ENCODE results near the gene FBXO31.
A peak's percentile ranks its signal among the peaks of the same experiment; 100 is the strongest.

The FBXO31 gene, protein sequence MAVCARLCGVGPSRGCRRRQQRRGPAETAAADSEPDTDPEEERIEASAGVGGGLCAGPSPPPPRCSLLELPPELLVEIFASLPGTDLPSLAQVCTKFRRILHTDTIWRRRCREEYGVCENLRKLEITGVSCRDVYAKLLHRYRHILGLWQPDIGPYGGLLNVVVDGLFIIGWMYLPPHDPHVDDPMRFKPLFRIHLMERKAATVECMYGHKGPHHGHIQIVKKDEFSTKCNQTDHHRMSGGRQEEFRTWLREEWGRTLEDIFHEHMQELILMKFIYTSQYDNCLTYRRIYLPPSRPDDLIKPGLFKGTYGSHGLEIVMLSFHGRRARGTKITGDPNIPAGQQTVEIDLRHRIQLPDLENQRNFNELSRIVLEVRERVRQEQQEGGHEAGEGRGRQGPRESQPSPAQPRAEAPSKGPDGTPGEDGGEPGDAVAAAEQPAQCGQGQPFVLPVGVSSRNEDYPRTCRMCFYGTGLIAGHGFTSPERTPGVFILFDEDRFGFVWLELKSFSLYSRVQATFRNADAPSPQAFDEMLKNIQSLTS

DNA sequence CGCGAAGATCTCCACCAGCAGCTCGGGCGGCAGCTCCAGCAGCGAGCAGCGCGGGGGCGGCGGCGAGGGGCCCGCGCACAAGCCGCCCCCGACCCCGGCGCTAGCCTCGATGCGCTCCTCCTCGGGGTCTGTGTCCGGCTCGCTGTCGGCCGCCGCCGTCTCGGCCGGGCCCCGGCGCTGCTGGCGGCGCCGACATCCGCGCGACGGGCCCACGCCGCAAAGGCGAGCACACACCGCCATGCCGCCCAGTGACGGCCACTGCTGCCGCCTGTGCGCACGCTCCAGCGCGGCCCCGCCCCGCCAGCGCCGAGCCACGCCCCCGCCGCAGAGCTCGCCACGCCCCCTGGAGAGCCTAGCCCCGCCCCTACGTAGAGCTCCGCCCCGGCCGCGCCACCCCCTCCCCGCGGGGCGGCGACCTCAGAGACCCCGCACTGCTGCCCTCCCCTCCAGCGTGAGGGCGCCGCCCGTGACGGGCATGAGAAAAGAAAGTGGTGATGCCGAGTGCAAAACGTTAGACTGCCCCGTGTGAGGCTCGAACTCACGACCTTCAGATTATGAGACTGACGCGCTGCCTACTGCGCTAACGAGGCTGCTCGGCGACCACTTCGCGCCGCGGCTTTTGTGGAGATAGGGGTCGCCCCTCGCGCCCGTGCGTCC is at the start of gene FBXO31:
Gene FBXO31 (minus strand): TSS at position 272 of the 657 bp plus-strand sequence. CDS start 32 bp downstream, at position 240.
- DNase-seq, result peak; percentile 79

DNA sequence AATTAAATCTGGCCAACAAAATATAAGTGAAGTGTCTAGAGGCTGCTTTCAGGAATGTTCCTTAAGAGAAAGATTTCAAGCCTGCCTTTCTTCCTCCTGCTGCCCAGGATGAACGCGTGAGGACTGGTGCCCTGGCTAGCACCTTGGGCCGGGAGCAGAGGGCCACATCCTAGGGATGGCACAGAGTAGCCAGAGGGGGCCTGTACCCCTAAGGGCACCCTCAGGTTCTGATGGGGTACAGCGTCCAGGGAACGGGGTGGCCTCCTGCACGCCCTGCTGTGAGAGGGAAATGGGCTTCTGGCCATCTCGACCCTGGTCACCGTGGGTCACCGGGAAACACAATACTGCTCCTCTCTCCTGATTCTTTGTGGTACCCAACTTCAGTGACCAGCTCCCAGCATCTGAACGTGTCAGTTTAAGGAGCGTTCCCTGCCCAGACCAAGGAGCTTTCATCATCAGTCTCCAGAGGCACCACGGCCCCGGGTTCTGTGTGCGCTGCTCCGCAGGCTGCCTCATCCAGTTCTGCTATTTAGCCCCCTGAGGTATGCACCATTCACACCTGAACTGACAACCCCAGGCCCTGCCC is 48.8 kb upstream of the FBXO31 start:
- no peak for DNase-seq

DNA sequence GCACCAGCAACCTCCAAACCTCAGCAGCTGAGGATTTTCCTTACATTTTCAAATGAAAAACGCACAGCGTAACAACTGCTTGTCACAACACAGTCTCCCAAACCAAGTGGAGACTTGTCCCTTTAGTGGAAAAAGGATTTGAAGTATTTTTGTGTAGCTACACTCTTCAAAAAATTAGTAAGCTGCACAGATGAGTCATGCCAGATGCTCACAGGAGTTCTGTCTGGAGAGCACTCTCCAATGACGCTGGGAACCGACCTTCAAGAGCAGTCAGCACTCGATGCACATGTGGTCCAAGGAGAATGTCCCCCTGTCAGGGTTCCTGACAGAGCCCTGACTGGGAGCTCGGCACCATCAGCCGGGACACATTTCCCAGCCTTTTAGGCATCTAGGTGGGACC is 48.4 kb upstream of the FBXO31 start:
- no peak for DNase-seq

DNA sequence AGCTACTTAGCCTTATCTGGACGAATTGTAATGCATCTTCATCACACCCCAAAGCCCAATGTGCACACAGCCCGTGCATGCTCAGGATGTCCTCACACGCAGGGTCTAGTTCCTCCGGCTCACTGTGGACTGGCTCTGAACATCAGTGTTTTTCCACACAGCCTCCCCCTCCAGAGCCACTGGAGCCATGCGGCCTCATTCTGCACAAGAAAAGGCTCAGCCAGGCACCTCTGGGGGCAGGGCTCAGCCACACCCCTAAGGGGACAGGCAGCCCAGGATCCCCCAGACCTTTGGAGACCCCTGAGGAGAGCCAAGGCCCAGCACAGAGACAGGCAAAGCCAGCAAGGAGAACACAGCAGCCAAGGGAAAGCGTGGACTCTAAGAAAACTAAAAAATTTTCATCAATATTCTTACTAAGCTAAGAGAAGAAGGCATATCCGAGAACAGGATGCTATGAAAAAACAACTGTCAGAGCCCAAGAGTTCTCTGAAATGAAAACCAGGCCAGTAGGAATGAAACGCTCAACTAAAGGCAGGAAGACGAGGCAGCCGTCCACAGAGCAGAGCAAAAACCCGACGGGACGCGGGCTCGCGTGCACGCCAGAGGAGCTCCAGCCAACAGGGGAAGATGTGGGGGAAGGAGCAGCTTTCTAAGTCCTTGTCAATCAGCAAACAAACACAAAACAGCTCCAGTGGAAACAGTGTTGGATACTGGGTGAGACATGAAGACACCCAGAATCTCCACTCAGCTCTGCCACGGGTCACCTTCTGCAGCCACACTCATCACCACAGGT is 43.0 kb upstream of the FBXO31 start:
- no peak for DNase-seq

DNA sequence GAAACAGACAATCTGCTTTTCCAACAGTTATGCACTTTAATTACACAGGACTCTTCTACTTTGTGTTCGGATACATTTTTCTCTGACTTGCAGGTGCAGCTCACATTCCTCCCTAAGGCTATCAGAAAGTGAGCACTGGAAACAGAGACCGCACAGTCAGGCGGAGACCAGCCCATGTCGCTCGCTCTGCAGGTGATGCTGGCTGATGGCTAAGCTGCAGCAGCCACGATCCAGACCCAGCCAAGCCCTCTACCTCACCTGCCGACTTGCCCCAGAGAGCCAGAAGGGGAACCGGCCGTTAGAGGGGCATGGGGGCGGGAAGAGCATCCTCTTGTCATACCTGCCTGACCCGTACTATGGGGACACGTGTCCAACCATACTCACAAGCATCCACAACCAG is 42.4 kb upstream of the FBXO31 start:
- no peak for DNase-seq

DNA sequence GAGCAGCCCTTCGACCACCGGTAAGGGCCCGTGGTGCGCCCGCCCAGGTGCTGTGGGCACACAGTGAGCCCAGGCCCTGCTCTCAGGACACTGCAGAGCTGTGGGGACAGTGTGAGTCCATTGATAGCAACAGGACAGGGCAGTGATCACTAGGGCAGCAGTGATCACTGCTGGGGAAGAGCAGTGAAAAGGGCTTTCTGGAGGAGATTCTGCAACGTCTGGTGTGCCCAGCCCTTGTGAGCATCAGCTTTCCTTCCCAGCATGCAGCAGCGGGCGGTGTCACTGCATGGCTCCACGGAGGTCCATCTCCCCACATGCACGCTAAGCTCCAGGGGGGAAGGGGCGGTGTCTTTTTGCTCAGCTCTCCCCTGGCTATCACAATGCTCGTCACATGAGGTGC is 40.7 kb upstream of the FBXO31 start:
- no peak for DNase-seq

DNA sequence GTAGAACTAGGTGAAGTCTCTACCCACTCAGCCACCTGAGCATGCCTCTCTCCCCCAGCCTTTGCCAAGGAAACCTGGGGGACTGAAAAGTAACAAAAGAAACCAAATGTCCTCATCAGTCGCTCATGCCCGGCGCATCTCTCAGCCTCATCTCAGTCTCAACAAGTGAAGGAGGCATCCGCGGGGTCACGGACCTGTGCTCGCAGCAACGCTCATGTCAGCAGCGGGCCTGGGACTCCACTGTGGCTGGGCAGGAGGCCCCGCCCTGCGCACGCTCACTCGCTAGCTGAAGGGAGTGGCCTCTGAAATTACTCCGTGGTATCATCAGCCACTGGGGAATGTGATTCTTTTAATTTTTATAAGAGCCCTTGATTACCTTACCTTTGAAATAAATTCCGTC is 39.9 kb upstream of the FBXO31 start:
- no peak for DNase-seq

DNA sequence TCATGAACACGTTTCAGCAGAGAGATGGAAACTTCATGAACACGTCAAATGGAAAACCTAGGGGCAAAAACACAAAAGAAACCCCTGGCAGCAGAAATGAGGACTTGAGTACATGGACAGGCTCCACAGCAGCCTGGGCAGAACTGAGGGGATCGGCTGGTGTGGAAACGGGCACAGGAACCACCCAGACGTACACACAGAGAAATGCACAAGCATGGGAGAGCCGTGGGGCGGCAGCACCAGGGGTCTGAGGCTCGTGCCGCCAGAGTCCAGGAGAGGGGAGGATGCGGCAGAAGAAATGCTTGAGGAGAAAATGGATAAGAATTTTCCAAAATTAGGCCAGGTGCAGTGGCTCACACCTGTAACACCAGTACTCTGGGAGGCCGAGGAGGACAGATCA is 38.5 kb upstream of the FBXO31 start:
- DNase-seq, result no peak

DNA sequence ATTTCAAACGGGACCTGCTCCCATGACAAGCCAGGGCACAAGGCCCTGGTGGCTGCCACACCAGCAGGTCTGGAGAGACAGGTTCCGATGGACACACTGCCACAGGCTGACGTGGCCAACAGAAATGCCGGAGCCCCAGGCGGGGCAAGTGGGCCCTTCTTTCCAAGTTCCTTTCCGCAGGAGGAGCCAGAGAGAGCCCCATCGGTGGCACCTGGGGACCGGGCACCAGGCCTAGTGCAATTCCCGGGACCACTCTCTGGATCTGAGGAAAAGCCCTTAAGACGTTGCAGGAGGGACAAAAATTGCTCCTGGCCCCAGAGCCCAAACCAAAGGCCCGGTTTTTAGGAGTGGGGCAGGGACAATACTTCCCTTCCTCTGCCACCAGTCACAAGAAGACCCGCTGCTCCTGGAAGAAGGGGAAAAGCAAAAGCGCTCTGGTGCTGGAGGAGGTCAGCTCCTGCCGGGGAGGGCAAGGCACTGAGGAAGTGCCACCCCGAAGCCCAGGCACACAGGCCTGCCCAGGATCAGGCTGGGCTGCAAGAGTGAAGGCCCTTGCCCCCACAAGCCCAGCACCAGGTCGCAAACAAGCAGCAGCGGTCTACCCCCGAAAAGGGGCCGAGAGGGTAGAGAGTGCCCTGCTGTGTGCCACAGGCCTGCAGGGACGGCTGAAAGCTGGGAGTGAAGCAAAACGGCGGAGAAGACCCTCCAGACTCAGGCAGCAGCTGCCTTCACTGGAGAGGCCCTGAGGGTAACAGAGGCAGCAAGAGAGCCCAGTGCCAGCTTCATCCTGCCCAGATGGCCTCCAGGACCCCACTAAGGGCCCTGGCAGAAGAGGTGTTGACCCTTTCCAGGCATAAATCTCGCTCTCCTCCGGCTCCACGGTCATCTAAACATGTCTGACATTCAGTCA is 37.7 kb upstream of the FBXO31 start:
- no peak for DNase-seq

DNA sequence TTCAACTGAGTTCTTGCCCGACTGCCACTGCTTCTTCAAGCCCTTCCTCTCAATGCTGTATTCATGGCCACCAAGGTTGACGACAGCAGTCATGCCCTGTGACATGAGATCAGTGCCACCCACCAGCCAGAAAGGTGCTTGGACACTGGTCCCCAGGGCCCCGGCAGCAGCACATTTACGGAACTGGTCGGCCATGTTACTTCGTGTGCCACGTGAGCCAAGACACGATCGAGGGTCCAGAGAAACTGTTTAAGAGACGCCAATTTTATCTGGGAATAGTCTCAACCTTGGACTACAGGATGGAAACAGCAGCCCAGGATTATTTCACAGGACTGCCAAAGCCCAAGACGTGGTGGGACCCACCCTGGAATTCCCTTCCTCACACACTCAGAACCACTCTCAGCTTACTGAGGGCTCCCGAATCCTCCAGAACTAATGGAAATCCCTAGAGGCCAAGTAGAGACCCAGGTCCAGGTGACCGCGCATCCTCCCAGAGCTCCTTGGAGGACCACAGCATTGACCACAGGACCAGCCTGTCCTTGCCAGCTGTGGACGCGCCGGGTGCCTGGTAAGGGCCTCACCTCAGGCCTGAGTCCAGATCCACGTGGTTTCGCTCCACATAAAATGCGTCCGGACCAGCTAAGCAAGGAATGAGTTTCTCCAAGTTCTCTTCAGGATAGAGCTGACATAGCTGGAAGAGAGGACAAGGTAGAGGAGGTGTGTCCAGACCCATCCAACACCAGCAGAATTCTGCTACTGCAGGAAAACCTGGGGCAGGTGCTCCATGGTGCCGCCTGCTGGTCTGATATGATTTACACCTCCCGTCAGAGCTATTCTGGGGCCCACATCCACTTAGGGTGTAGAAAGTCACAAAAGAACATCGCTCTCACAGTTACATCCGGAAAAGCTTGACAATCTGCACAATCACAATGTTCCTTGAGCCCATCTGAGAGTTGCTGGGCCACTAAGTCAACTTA is 36.7 kb upstream of the FBXO31 start:
- no peak for DNase-seq

DNA sequence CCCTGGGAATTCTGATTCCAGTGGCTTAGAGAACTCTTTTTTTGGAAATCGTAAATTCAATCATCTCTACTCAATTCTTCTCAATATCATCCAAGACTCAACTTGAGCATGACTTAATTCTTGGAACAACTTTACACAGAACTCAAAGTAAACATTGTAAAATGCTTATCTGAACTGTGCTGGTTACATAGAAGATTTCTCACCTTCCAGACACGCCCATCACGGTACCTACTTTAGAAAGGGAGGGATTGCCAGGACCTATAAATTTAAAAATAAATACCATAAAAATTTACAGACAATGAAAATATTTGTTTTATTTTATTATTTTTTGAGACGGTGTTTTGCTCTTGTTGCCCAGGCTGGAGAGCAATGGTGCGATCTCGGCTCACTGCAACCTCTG is 35.1 kb upstream of the FBXO31 start:
- no peak for DNase-seq

DNA sequence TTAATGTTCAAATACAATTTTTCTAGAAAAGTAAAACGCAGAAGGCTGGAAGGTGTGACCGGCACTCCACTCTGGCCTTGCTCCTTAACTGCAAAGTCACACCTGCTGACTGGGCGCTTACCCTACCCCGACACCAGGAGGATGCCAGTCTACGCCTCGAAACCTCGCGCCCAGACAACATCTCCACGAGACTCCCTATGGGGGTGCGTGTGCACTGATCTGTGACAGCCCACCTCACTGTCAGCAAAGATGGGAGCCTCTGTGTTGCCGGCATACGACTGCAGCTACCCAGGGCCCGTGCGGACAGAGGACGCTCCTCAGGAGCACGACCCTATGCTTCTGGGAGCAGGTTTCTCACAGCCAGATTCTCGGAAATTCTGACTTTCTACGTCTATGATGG is 34.6 kb upstream of the FBXO31 start:
- DNase-seq, result no peak

DNA sequence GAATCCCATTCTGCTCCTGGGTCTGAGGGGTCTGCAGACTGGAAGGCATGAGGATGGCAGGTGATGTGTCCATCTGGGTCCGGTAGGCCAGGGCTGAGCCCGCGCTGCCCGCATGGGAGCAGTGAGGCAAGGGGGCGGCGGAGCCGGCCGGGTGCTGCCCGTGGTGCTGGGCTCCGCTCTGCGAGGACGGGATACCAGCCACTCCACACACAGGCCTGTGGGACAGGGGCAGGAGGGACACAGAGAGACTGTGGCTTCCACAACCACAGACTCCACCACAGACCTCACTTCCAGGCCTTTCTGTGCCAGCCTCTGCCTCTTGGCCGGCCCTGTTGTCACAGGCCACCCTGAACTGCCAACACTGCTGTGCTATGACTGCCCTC is 33.9 kb upstream of the FBXO31 start:
- DNase-seq, result no peak

DNA sequence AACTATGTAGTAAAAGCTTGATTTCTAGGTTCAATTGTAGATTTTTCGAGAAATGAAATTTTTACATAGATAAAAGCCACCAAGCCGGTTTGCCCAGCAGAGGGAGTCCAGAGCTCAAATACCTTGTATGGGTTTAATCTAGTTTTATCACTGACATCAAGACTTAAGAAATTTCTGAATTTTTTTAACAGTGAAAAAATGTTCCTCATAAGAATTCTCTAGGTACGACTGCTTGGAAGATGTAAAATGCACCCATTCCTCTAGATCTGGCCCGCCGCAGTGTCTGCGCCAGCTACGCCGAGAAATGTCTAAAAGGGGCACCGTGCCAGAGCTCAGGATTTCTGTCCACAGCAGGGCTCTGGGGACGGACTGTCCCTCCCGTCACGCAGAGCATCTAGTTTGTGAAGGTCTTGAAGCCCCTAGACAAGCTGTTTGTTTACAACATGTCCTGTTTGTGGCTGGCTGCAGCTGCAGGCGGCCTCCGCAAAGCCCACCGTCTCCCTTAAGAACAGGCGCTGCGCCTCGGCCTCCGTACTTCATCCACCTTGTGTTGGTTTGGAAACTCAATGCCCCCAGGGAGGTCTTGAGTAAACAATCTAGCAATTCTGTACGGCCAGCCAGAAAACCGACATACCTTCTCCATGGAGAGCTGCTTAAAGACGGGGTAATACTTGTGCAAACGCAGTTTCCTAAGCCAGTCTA is 33.4 kb upstream of the FBXO31 start:
- no peak for DNase-seq

DNA sequence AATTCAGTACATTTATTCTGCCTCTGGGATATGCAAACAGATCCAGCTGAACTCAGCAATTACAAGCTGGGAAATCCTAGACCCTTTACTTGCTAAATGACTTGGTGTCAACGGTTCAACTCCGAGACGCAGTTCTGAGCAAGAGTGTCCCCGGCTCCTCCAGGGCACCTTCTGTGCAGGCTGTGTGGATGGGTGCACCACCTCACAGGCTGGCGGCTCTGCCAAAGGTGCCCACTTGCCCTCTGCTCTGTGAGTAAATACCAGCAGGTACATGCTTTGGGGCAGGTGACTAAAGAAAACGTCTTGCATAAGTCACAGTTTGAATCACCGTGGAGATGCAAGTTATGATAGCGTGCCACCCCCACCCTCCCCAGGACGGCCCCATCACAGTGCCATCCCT is 31.9 kb upstream of the FBXO31 start:
- DNase-seq, result no peak

DNA sequence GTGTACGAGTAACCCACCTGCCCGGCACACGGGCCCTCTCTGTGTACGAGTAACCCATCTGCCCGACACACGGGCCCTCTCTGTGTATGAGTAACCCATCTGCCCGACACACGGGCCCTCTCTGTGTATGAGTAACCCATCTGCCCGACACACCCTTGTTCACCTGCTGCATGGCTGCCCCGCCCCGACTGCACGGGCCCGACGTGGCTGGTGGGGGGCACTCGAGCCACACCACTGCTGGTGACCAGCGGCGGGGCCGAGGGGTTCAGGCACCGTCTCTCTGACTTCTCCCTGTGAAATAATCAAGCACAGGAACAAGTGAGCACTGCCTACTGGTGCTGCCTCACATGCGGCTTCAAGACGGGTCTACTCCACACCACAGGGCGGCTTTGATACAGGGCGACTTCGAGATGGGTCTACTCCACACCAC is 30.7 kb upstream of the FBXO31 start:
- DNase-seq, result no peak

DNA sequence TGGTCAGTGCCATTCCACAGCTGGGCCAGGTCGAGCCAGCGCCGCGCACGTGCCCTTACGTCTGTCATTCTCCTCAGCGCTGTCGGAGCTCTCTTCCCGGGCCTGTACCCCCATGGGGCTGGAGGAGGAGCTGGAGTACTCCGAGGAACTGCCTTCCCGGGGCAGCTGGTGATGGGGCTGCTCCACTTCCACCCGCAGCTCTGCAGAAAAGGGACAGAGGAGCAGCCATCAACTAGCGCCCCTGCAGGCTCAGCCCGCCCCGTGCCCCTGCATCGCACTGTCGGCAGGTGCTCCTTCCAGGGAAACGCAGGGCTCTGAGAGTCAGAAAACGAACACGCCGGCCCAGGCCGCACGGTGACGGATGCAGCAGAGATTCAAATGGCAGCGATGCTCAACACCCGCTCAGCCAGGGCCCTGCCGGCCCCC is 29.4 kb upstream of the FBXO31 start:
- DNase-seq, result no peak

DNA sequence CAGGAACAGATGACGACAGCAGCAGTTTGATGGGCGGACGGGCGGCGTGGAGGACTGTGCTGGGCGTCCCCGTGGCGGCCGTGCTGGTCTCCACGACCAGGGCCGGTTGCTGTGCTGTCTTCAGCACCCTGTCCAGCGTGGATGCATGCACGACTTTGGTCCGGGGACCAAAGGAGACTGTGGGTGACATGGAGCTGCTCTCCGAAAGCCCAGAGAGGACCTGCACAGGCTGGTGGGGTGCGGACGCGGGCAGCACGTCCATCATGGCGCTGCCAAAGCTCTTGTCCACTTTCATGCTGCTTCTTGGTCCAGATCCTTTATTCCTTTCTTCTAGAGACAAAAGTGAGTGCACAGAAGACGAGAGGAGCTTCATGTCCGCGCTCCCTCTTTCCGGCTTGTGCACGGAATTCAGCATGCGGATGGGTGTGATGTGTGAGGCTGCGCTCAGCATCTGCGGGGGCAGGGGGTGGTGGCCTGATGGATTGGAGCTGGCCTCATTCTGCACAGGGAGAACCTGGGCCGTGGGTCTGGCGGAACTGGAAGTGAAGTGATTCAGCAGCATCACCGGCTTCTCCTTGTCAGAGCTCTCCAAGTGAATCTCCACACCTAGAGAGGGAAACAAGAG is 28.9 kb upstream of the FBXO31 start:
- DNase-seq, result no peak

Data from DMS 273 treated with DMSO at 0.1 percent for 48 hours (cell line).